ENCODE results near the gene NME4.

Gene NME4

DNA sequence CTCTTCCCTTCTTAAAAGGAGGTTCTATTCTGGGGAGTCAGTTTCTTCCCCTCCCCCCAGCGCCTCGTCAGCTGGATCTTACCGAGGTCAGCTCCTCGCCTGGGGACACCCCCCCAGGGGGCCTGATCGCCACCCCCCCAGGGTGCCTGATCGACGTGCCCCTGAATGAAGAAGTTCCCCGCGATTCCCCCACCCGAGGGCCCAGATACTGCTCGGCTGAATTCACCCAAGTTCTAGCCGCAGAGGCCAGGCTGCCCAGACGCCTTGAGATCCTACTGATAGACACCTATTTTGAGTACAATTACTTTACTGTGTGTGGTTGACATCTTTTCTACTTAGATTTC is 29.9 kb downstream of the NME4 start:
- no peak for DNase-seq (ENCODE audit: low spot score)

DNA sequence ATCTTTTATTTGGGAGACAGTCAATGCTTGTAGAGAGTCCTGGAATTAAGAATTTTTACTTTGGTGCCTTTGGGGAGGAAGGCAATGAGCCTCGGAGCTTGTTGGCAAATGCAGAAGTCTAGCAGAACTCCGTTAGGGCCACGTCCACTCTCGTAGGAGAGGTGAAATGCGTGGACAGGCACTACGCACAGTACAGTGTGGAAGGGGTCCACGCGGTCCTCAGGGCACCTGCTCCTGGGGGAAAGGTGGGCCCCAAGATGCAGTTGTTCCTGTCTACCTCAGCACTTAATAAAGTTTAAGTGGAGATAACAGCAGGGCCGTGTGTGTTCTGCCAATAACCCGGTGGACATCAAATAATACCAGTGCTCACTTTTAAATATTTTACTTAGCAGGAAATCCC is 30.3 kb downstream of the NME4 start:
- DNase-seq (ENCODE audit: low spot score): no peak

DNA sequence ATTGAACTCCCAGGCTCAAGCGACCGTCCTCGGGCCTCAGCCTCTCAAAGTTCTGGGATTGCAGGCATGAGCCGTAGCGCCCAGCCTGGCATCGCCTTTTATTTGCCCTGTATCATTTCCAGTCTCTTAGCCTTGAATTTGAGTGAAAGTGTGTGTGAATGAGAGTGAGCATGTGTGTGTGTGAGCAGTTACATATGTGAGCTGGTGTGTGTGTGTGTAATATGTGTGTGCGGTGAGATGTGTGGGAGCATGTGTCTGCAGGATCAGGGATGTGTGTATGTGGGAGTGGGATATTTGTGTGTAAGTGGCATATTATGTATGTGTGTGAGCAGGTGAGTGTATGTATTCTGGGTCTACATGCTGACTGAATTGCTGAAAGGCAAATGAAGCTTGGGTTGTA is 33.9 kb downstream of the NME4 start:
- DNase-seq (ENCODE audit: low spot score): no peak

DNA sequence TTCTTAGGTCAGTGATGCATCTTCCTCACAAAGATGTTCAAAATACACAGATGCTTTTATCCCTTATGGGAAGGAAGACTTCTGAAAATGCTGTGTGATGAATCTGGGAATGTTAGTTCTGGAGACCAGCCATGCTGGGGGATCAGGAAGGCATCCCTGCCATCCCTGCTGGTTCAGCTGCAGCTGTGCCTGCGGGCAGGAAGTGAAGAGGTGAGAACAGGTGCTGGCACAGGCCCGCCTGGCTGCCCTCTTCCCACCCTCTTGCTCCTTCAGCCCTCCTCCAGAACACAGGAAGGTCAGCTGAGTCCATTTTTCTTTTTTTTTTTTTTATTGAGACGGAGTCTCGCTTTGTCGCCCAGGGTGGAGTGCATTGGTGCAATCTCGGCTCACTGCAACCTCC is 43.6 kb downstream of the NME4 start:
- DNase-seq (ENCODE audit: low spot score): no peak

DNA sequence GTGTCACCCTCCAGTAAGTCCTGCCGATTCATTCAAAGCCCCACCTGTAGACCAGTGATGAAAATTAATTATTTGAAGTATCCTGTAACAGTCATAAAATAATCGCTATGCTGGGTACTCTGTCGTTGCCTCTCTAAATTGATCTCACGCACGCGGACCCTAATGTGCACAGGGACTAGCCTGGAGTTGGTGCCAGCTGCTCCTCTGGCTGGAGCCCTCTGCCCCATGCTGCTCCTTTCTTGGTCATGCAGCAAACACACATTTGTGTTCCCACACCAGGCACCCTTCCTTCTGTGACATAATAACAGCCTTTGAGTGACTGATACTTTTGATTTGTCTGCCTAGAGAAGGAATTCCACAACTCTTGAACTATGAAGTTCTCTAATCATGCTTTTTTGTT is 44.4 kb downstream of the NME4 start:
- no peak for DNase-seq (ENCODE audit: low spot score)

DNA sequence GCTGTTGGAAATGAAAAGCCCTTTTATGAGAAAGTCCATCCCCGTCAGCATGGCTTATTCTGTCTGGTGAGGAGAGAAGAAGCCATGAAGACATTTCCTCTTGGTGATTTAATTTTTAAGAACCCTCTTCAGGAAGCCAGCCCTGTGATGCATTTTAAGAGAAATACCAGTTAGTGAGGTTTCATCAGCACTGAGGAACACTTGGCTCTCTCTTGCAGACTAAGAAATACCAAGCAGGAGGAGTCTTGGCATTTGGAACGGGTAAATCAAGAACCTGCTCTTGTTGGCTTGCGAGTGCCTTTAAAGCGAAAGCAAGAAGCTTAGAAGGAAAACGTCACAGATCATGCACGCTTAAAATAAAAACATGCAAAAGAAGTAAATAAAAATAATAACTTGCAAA is 46.0 kb downstream of the NME4 start:
- no peak for DNase-seq (ENCODE audit: low spot score)

DNA sequence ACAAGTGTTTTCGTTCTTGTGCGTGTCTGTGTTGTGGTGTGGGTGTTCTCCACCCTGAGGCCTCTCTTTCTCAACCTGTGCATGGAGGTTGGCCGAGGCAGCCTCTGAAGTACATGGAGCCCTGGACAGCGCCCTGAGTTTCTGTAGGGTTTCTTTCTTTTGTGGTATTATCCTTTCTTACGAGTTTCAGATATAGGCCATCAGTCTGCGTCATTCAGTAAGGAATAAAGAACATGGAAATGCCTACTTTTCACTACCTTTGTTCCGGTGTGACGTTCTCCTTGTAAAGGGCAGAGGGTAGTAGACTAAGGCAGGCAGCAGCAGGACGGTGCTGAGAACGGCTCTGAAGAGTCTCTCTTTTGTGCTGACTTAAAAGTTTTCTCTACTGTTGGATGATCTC is 47.0 kb downstream of the NME4 start:
- DNase-seq (ENCODE audit: low spot score): no peak

DNA sequence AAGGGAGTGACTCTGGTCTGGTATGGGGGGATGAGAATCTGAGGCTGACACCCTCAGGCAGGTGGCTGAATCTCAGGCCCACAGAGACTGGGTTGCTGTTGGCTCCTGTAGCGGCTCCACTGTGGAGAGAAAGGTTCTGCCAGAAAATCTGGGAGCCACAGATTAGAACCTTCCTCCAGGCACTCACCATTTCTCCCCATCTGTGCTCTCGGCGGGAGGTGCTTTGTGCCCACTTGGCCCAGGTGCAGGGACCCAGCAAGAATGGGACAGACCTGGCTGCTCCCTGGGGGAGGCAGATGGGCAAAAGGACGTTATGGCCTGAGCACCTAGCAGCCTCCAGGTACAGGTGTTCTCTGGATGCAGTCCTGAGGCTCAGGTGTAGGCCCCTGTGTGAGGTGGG is 48.6 kb downstream of the NME4 start:
- no peak for DNase-seq (ENCODE audit: low spot score)

Measured in SW480 (cell line).